RWPE2 (cell line): Measurements from ENCODE around the gene JKAMP.
A peak's percentile ranks its signal among the peaks of the same experiment; 100 is the strongest.
"Not testable (repeated sequence)": the region's sequence is repeated elsewhere in the genome, so short reads cannot be mapped to it uniquely, and the experiment has no call there.

Experiments used
- ATAC-seq: fragments of 200-7000 bp; cut with Tn5 transposase; 3 replicates; pipeline ENCODE4 v1.9.1; 2021; ENCODE audit warnings: low read depth
- DNase-seq: peaks from one replicate; pipeline ENCODE4 v3.0.0-alpha.2; 2020; ENCODE audit warnings: low spot score
- H3K27ac ChIP-seq: fragments of 450-650 bp; 2 replicates; pipeline ENCODE4 v1.5.1; 2017; ENCODE audit warnings: mild to moderate bottlenecking; ENCODE audit not compliant: poor library complexity, severe bottlenecking
- H3K27me3 ChIP-seq: fragments of 250-450 bp; sonication (Bioruptor Pico); 2 replicates; pipeline ENCODE4 v1.5.1; 2021; ENCODE audit warnings: mild to moderate bottlenecking, moderate library complexity; ENCODE audit not compliant: insufficient read depth, poor library complexity, severe bottlenecking
- H3K36me3 ChIP-seq: fragments of 250-450 bp; sonication (Bioruptor Pico); 2 replicates; pipeline ENCODE4 v1.5.1; 2020; ENCODE audit warnings: low read depth, mild to moderate bottlenecking, moderate library complexity
- H3K4me1 ChIP-seq: fragments of 250-450 bp; sonication (Bioruptor Pico); 2 replicates; pipeline ENCODE4 v1.5.1; 2021; ENCODE audit warnings: mild to moderate bottlenecking, moderate library complexity; ENCODE audit not compliant: insufficient read depth, poor library complexity, severe bottlenecking
- H3K4me3 ChIP-seq: fragments of 250-450 bp; sonication (Bioruptor Pico); 2 replicates; pipeline ENCODE4 v1.5.1; 2021; ENCODE audit warnings: mild to moderate bottlenecking, moderate library complexity; ENCODE audit not compliant: severe bottlenecking
- H3K9me3 ChIP-seq: fragments of 250-450 bp; sonication (Bioruptor Pico); 2 replicates; pipeline ENCODE4 v1.5.1; 2021; ENCODE audit warnings: mild to moderate bottlenecking, moderate library complexity; ENCODE audit not compliant: severe bottlenecking
- CTCF ChIP-seq: fragments of 450-650 bp; IDR thresholded peaks from one replicate; pipeline ENCODE4 v1.5.1; 2017; ENCODE audit warnings: mild to moderate bottlenecking, moderate library complexity; ENCODE audit not compliant: poor library complexity, severe bottlenecking

The JKAMP gene

GRCh38 chr14:59439256-59439965, 44.9 kb upstream of the JKAMP start:
- Histone ChIP-seq H3K36me3 (peaks cover 6% of the 10 kb centered on the region; the same call in 1 of the 2 replicates), H3K4me1 (peaks cover 28% of the 10 kb centered on the region), H3K9me3 (no peaks in the 10 kb centered on the region), H3K27me3 (no peaks in the 10 kb centered on the region), H3K4me3 (no peak overlapping the region), H3K27ac (peak overlapping the region; percentile 50)
- TF ChIP-seq CTCF = no peak
- DNase-seq (no peak), ATAC-seq (peak; percentile 82)

GRCh38 chr14:59448673-59449072, 35.6 kb upstream of the JKAMP start:
- not testable (repeated sequence) for H3K27ac ChIP-seq, H3K4me1 ChIP-seq, H3K4me3 ChIP-seq, H3K27me3 ChIP-seq, ATAC-seq, H3K9me3 ChIP-seq, DNase-seq, H3K36me3 ChIP-seq

GRCh38 chr14:59450716-59451115, 33.6 kb upstream of the JKAMP start:
- Histone ChIP-seq H3K27ac (no peak overlapping the region), H3K36me3 (0 out of 2 replicates have a peak, but pooled peaks cover 3% of the 10 kb centered on the region), H3K4me1 (peaks cover 9% of the 10 kb centered on the region), H3K4me3 (no peak overlapping the region), H3K27me3 (no peaks in the 10 kb centered on the region), H3K9me3 (no peaks in the 10 kb centered on the region)
- TF ChIP-seq CTCF = no peak
- ATAC-seq (no peak), DNase-seq (no peak)

GRCh38 chr14:59451849-59452248, 32.5 kb upstream of the JKAMP start:
- H3K27me3 ChIP-seq = no peaks in the 10 kb centered on the region
- H3K27ac ChIP-seq = no peak overlapping the region
- TF ChIP-seq CTCF = no peak
- DNase-seq (no peak), ATAC-seq (no peak)
- peaks cover 9% of the 10 kb centered on the region for H3K4me1 ChIP-seq
- 0 out of 2 replicates have a peak, but pooled peaks cover 6% of the 10 kb centered on the region for H3K36me3 ChIP-seq
- H3K9me3 ChIP-seq = no peaks in the 10 kb centered on the region
- no peak overlapping the region for H3K4me3 ChIP-seq

- peak overlapping the region; percentile 10 for H3K27ac ChIP-seq
- peaks cover 26% of the 10 kb centered on the region for H3K36me3 ChIP-seq
- no peaks in the 10 kb centered on the region for H3K27me3 ChIP-seq
- H3K9me3 ChIP-seq = no peaks in the 10 kb centered on the region
- H3K4me3 ChIP-seq = no peak overlapping the region
- TF ChIP-seq CTCF = no peak
- DNase-seq (no peak), ATAC-seq (peak; percentile 93)
- H3K4me1 ChIP-seq = peaks cover 9% of the 10 kb centered on the region
Observed at GRCh38 chr14:59454139-59454538, 30.2 kb upstream of the JKAMP start.
